PC-9 (cell line): ENCODE results near the gene LRRC14B. TPM values are rescaled to one million over a fixed set of nuclear protein-coding genes. Genes with fewer than 3 reads are reported as not detected.
"Not testable (repeated sequence)": the region's sequence is repeated elsewhere in the genome, so short reads cannot be mapped to it uniquely, and the experiment has no call there.

Source experiments
- BruUV-seq: library from RNA; stranded (reverse); fragments of 400-500 nt; replicated peaks from 2 replicates; lab custom pipeline; 2021; lab: Mats Ljungman, UMichigan
- CTCF ChIA-PET: fragments of 300-600 bp; sonication (Branson Sonifier 250); formaldehyde crosslinking; loops from one replicate; lab custom pipeline; 2022; ENCODE audit warnings: antibody characterized with exemption; lab: Charles Lee
- POLR2A ChIA-PET: fragments of 300-600 bp; sonication (Branson Sonifier 250); formaldehyde crosslinking; loops from one replicate; lab custom pipeline; 2022; ENCODE audit warnings: antibody characterized with exemption; ENCODE audit not compliant: unreplicated experiment; lab: Charles Lee
- DNase-seq, 2 experiments: peaks; one replicate each; pipeline versions ENCODE4 v3.0.0 to v3.0.0-alpha.2; 2015 to 2022; ENCODE audit warnings: mixed read lengths in 1 of 2
- H2AFZ ChIP-seq: fragments of 200-600 bp; sonication (generic); 2 replicates; pipeline ENCODE4 v1.8.1; 2017; ENCODE audit warnings: antibody characterized with exemption
- H3F3A ChIP-seq: fragments of 200-600 bp; sonication (generic); 2 replicates; pipeline ENCODE4 v1.8.1; 2017; ENCODE audit warnings: antibody characterized with exemption, mild to moderate bottlenecking, low read depth; ENCODE audit not compliant: insufficient read depth
- H3K27ac ChIP-seq: fragments of 200-600 bp; sonication (generic); 2 replicates; pipeline ENCODE4 v1.6.1; 2016; ENCODE audit warnings: mixed run types
- H3K27me3 ChIP-seq: fragments of 200-600 bp; sonication (generic); 2 replicates; pipeline ENCODE4 v1.6.1; 2016; ENCODE audit warnings: low read depth, mixed run types; ENCODE audit not compliant: insufficient read depth
- H3K36me3 ChIP-seq: fragments of 200-600 bp; sonication (generic); 2 replicates; pipeline ENCODE4 v1.6.1; 2016; ENCODE audit warnings: low read depth, mixed run types
- H3K4me1 ChIP-seq: fragments of 200-600 bp; sonication (generic); replicated peaks from 2 replicates; pipeline ENCODE4 v1.6.1; 2016; ENCODE audit warnings: mixed run types; ENCODE audit not compliant: insufficient read depth
- H3K4me2 ChIP-seq: fragments of 200-600 bp; sonication (generic); 2 replicates; pipeline ENCODE4 v1.6.1; 2017; ENCODE audit warnings: mixed run types
- H3K4me3 ChIP-seq: fragments of 200-600 bp; sonication (generic); 2 replicates; pipeline ENCODE4 v1.6.1; 2016; ENCODE audit warnings: mixed run types
- H3K79me2 ChIP-seq: fragments of 200-600 bp; sonication (generic); 2 replicates; pipeline ENCODE4 v1.6.1; 2017; ENCODE audit warnings: low read depth, mixed run types
- H3K9me2 ChIP-seq: fragments of 200-600 bp; sonication (generic); 2 replicates; pipeline ENCODE4 v1.8.1; 2017; ENCODE audit warnings: mild to moderate bottlenecking; ENCODE audit not compliant: insufficient read depth
- H3K9me3 ChIP-seq: fragments of 200-600 bp; sonication (generic); 2 replicates; pipeline ENCODE4 v1.8.1; 2016; ENCODE audit warnings: low read depth; ENCODE audit not compliant: insufficient read depth
- H4K20me1 ChIP-seq: fragments of 200-600 bp; sonication (generic); 2 replicates; pipeline ENCODE4 v1.8.1; 2017; ENCODE audit not compliant: insufficient read depth
- CTCF ChIP-seq: fragments of 200-600 bp; sonication (generic); conservative IDR thresholded peaks from 2 replicates; pipeline ENCODE4 v1.6.1; 2017; ENCODE audit warnings: mixed run types, antibody characterized with exemption, mild to moderate bottlenecking, moderate library complexity
- EZH2 ChIP-seq: fragments of 200-600 bp; sonication (generic); IDR thresholded peaks from 2 replicates; pipeline ENCODE4 v1.8.0; 2017; ENCODE audit warnings: antibody characterized with exemption, low read depth
- intact Hi-C: fragments of 100-400 bp; cut with micrococcal nuclease; formaldehyde crosslinking; loops from one replicate; pipeline ENCODE4 v1.10.0; 2022; ENCODE audit not compliant: unreplicated experiment
- total RNA-seq: library from RNA; stranded (reverse); gene quantifications from 2 replicates; pipeline ENCODE4 v1.2.3, GENCODE V29; 2021

Gene LRRC14B
- total RNA-seq, 1 experiment from 2014 or later: not detected

GRCh38 chr5:163338-163620 lies 28.0 kb upstream of the LRRC14B start:
- Histone ChIP-seq H3K9me2 (no peaks in the 10 kb centered on the region), H3K4me2 (no peak overlapping the region), H3F3A (peaks cover 10% of the 10 kb centered on the region; the same call in 1 of the 2 replicates), H2AFZ (no peak overlapping the region), H3K79me2 (no peaks in the 10 kb centered on the region), H3K27me3 (peaks cover 60% of the 10 kb centered on the region), H3K36me3 (no peaks in the 10 kb centered on the region), H3K27ac (no peak overlapping the region), H3K9me3 (no peaks in the 10 kb centered on the region), H3K4me1 (no peaks in the 10 kb centered on the region), H3K4me3 (no peak overlapping the region), H4K20me1 (no peaks in the 10 kb centered on the region; the same call in 1 of the 2 replicates)
- intact Hi-C loops: no loop called here
- no peak for TF ChIP-seq CTCF
- TF ChIP-seq EZH2: no peak
- no TSS peak for BruUV-seq
- ChIA-PET CTCF (no interaction called here), POLR2A (no interaction called here)
- no peak for DNase-seq

- Histone ChIP-seq H2AFZ (no peak overlapping the region), H3K4me1 (no peaks in the 10 kb centered on the region), H3K4me3 (no peak overlapping the region), H3K9me2 (no peaks in the 10 kb centered on the region), H3K27ac (no peak overlapping the region), H3K4me2 (no peak overlapping the region), H3K9me3 (no peaks in the 10 kb centered on the region), H3K36me3 (no peaks in the 10 kb centered on the region), H3K27me3 (peaks cover 58% of the 10 kb centered on the region), H3K79me2 (no peaks in the 10 kb centered on the region), H4K20me1 (no peaks in the 10 kb centered on the region; the same call in 1 of the 2 replicates), H3F3A (peaks cover 10% of the 10 kb centered on the region; the same call in 1 of the 2 replicates)
- TF ChIP-seq CTCF (no peak), EZH2 (no peak)
- POLR2A ChIA-PET: no interaction called here
- no peak for DNase-seq
- no TSS peak for BruUV-seq
- intact Hi-C loops: no loop called here
- CTCF ChIA-PET: interaction anchor here (0.6 kb wide), 1 partner anchor 1121 kb away, joined by 3 read pairs; no protein-coding TSS in a partner anchor
Observed at GRCh38 chr5:163841-164240, 27.5 kb upstream of the LRRC14B start.

- DNase-seq: no peak
- CTCF ChIA-PET: interaction anchor here (0.6 kb wide), 1 partner anchor 1121 kb away, joined by 3 read pairs; no protein-coding TSS in a partner anchor
- no TSS peak for BruUV-seq
- H3F3A ChIP-seq: peaks cover 10% of the 10 kb centered on the region; the same call in 1 of the 2 replicates
- H3K9me3 ChIP-seq: no peaks in the 10 kb centered on the region
- no peak overlapping the region for H2AFZ ChIP-seq
- no peak for TF ChIP-seq EZH2
- POLR2A ChIA-PET: no interaction called here
- H3K27ac ChIP-seq: no peak overlapping the region
- no peaks in the 10 kb centered on the region for H3K9me2 ChIP-seq
- no peak overlapping the region for H3K4me2 ChIP-seq
- H3K27me3 ChIP-seq: peaks cover 58% of the 10 kb centered on the region
- H3K79me2 ChIP-seq: no peaks in the 10 kb centered on the region
- H3K4me3 ChIP-seq: no peak overlapping the region
- no peaks in the 10 kb centered on the region; the same call in 1 of the 2 replicates for H4K20me1 ChIP-seq
- no peaks in the 10 kb centered on the region for H3K36me3 ChIP-seq
- no peaks in the 10 kb centered on the region for H3K4me1 ChIP-seq
- intact Hi-C loops: no loop called here
Observed at GRCh38 chr5:164244-164643, 27.1 kb upstream of the LRRC14B start.

GRCh38 chr5:164783-165182 lies 26.5 kb upstream of the LRRC14B start:
- intact Hi-C loops: not testable (repeated sequence)

More at GRCh38 chr5:164783-165182, 26.5 kb upstream of the LRRC14B start:
- H3K9me2 ChIP-seq, H2AFZ ChIP-seq, H3K27ac ChIP-seq, H4K20me1 ChIP-seq, DNase-seq, H3K36me3 ChIP-seq, H3K4me1 ChIP-seq, H3K9me3 ChIP-seq, H3K79me2 ChIP-seq, POLR2A ChIA-PET, H3K4me2 ChIP-seq, H3F3A ChIP-seq, CTCF ChIA-PET, H3K4me3 ChIP-seq, BruUV-seq: not testable (repeated sequence)
- H3K27me3 ChIP-seq: peaks cover 58% of the 10 kb centered on the region
